Neuronal stem cell (in vitro differentiated cells): ENCODE data around the gene SORD.
"Not testable (repeated sequence)": the region's sequence is repeated elsewhere in the genome, so short reads cannot be mapped to it uniquely, and the experiment has no call there.

ENCODE experiments used
- DNase-seq: peaks from one replicate; pipeline ENCODE4 v3.0.0-alpha.2; 2013; ENCODE audit warnings: low spot score
- H2AFZ ChIP-seq: one replicate; pipeline ENCODE4 v1.6.1; 2013; ENCODE audit warnings: mild to moderate bottlenecking, low read length, inconsistent platforms
- H2AK5ac ChIP-seq: 2 replicates; pipeline ENCODE4 v1.6.1; 2013; ENCODE audit warnings: low read depth, mild to moderate bottlenecking, inconsistent platforms, low read length, moderate library complexity, mixed read lengths
- H2BK120ac ChIP-seq: 2 replicates; pipeline ENCODE4 v1.6.1; 2013; ENCODE audit warnings: low read depth, mild to moderate bottlenecking, inconsistent platforms, low read length, moderate library complexity, mixed read lengths
- H2BK12ac ChIP-seq: one replicate; pipeline ENCODE4 v1.6.1; 2013; ENCODE audit warnings: low read length, inconsistent platforms
- H2BK15ac ChIP-seq: 2 replicates; pipeline ENCODE4 v1.6.1; 2013; ENCODE audit warnings: mild to moderate bottlenecking, low read length, inconsistent platforms, mixed read lengths
- H2BK5ac ChIP-seq: one replicate; pipeline ENCODE4 v1.6.1; 2013; ENCODE audit warnings: inconsistent platforms, mild to moderate bottlenecking, low read length, moderate library complexity
- H3K14ac ChIP-seq: one replicate; pipeline ENCODE4 v1.6.1; 2013; ENCODE audit warnings: low read length, inconsistent platforms
- H3K18ac ChIP-seq: 2 replicates; pipeline ENCODE4 v1.6.1; 2013; ENCODE audit warnings: low read length, inconsistent platforms
- H3K23ac ChIP-seq: 2 replicates; pipeline ENCODE4 v1.6.1; 2013; ENCODE audit warnings: low read depth, mild to moderate bottlenecking, mixed read lengths, low read length, inconsistent platforms; ENCODE audit not compliant: poor library complexity
- H3K27ac ChIP-seq: replicated peaks from 3 replicates; pipeline ENCODE4 v1.5.1; 2013; ENCODE audit warnings: low read length, inconsistent platforms
- H3K27me3 ChIP-seq, 3 experiments: 2 replicates each; pipeline ENCODE4 v1.6.1; 2013; ENCODE audit warnings: low read length in 3 of 3, mild to moderate bottlenecking in 2 of 3, inconsistent platforms in 1 of 3, low read depth in 1 of 3, mixed read lengths in 1 of 3, moderate library complexity in 1 of 3; ENCODE audit not compliant: control insufficient read depth in 3 of 3, insufficient read depth in 3 of 3
- H3K36me3 ChIP-seq, 2 donors: replicated peaks in 1 of 2; 2 replicates each; pipeline ENCODE4 v1.6.1; 2013; ENCODE audit warnings: low read length in 2 of 2; ENCODE audit not compliant: control insufficient read depth in 2 of 2, insufficient read depth in 2 of 2
- H3K4ac ChIP-seq: 2 replicates; pipeline ENCODE4 v1.6.1; 2013; ENCODE audit warnings: inconsistent platforms, mild to moderate bottlenecking, low read length, moderate library complexity
- H3K4me1 ChIP-seq, 2 donors: 1 replicate in 1 of 2; 2 replicates in 1 of 2; pipeline ENCODE4 v1.6.1; 2013; ENCODE audit warnings: low read length in 2 of 2, low read depth in 1 of 2; ENCODE audit not compliant: control insufficient read depth in 2 of 2, insufficient read depth in 1 of 2
- H3K4me2 ChIP-seq: one replicate; pipeline ENCODE4 v1.6.1; 2013; ENCODE audit warnings: mild to moderate bottlenecking, low read length, inconsistent platforms; ENCODE audit not compliant: insufficient read depth, poor library complexity, severe bottlenecking
- H3K4me3 ChIP-seq, 2 donors: 2 replicates each; pipeline ENCODE4 v1.5.1; 2013; ENCODE audit warnings: low read length in 2 of 2, mild to moderate bottlenecking in 2 of 2, inconsistent platforms in 1 of 2, moderate library complexity in 1 of 2
- H3K79me1 ChIP-seq: one replicate; pipeline ENCODE4 v1.6.1; 2013; ENCODE audit warnings: low read depth, mild to moderate bottlenecking, inconsistent platforms, low read length, moderate library complexity
- H3K9ac ChIP-seq: one replicate; pipeline ENCODE4 v1.6.1; 2013; ENCODE audit warnings: mild to moderate bottlenecking, low read depth, low read length, inconsistent platforms; ENCODE audit not compliant: poor library complexity
- H3K9me3 ChIP-seq, 2 donors: replicated peaks in 1 of 2; 2 replicates each; pipeline versions ENCODE3 to v1.6.1; 2013; ENCODE audit warnings: low read length in 2 of 2, mild to moderate bottlenecking in 2 of 2, inconsistent platforms in 1 of 2, low read depth in 1 of 2, mixed read lengths in 1 of 2, moderate library complexity in 1 of 2; ENCODE audit not compliant: control insufficient read depth in 2 of 2, insufficient read depth in 1 of 2
- H4K8ac ChIP-seq: one replicate; pipeline ENCODE4 v1.6.1; 2013; ENCODE audit warnings: low read depth, mild to moderate bottlenecking, inconsistent platforms, low read length, moderate library complexity
- H4K91ac ChIP-seq: one replicate; pipeline ENCODE4 v1.6.1; 2013; ENCODE audit warnings: low read length, low read depth, mild to moderate bottlenecking, inconsistent platforms; ENCODE audit not compliant: poor library complexity
- WGBS, 2 donors: extraction: QIAGEN DNeasy Blood & Tissue Kit; methylation state at CpG; one replicate each; pipeline ENCODE4 v1.1.7; 2013; ENCODE audit warnings: missing lambda C conversion rate in 2 of 2, mixed read lengths in 1 of 2; ENCODE audit not compliant: insufficient read length in 2 of 2, insufficient replicate concordance in 1 of 2; ENCODE audit errors: extremely low coverage in 2 of 2; 5-methylcytosine and 5-hydroxymethylcytosine counted together

Gene SORD

DNA sequence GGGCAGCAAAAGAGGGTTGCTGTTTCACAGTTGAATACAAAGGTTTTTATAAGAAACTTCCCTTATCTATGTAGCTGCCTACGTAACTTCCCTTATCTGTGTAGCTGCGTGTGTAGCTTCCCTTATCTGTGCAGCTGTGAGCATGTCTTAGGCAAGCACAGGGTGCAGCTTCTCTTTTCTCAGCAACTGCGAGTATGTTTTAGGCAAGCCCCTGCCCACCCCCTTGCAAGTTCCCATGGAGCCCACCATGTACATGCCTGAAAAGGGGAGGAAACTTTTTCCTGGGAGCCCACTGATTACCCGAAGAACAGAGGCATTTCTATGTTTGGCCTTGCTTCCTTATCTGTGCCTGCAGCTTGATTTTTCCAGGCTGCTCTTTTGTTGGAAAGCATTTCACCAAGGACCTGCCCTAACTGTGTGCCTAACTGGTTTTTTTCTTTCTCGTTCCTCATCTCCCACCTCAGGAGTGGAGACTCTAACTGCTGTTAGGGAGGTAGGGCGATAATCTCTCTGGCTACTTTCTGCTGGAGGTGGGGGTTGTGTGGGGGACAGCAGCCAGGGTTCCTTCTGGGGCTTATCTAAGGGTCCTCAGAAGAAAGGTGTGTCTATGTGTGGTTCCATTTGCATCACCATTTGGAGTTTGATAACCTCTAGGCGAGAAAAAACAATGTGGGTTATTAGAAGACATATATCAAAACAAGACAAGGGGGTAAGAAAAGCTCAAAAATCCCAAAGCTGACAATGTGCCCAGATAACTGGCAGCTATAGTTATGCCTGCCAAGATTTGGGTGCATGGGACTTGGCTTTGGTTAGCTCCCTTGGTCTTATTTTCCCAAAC is 26.0 kb downstream of the SORD start:
- H2BK12ac ChIP-seq, result no peak overlapping the region
- H3K36me3 ChIP-seq, result peaks cover 13 to 57% of the 10 kb centered on the region in 2 donors
- no CpG with 5 or more reads among the region's 7 CpGs for WGBS, 2 donors

DNA sequence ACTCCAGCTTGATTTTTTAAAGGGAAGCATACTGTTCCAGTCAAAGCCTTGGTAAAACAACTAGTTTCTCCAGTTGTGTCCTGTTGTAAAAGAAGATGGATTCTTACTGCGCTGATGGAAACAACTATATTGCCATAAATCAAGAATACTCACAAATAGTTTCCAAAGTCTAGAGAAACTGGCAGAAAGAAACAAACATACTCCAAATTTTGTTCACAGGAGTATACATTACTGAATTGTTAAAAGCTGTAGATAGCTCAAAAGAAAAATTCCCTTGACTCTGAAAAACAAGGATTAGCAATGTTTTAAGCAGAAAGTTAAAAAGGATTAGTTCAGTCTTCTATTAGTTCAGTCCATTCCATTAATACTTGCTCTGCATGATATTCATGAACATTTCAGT is 27.6 kb downstream of the SORD start:
- Histone ChIP-seq H3K18ac (no peak overlapping the region), H2BK120ac (no peak overlapping the region), H4K8ac (no peak overlapping the region), H3K27me3 (no peaks in the 10 kb centered on the region), H3K14ac (no peak overlapping the region), H3K36me3 (peaks cover 13 to 52% of the 10 kb centered on the region in 2 donors), H3K27ac (no peak overlapping the region), H3K9ac (no peak overlapping the region), H2BK12ac (no peak overlapping the region), H3K9me3 (peaks cover 5 to 49% of the 10 kb centered on the region in 2 donors), H2AFZ (no peak overlapping the region), H4K91ac (no peak overlapping the region), H3K4ac (no peak overlapping the region), H3K4me2 (no peak overlapping the region), H2BK15ac (no peak overlapping the region), H3K79me1 (no peaks in the 10 kb centered on the region), H3K4me3 (no peak overlapping the region), H2BK5ac (no peak overlapping the region), H3K23ac (no peak overlapping the region), H3K4me1 (no peaks in the 10 kb centered on the region), H2AK5ac (no peak overlapping the region)
- WGBS, 2 donors, result no CpG with 5 or more reads among the region's 1 CpG
- DNase-seq, result no peak

More for the DNA sequence above, 26.0 kb downstream of the SORD start:
- Histone ChIP-seq H4K91ac (no peak overlapping the region), H3K27me3 (no peaks in the 10 kb centered on the region), H2AFZ (no peak overlapping the region), H3K4ac (no peak overlapping the region), H3K9me3 (peaks cover 5 to 49% of the 10 kb centered on the region in 2 donors), H3K4me2 (no peak overlapping the region), H3K23ac (no peak overlapping the region), H2BK15ac (no peak overlapping the region), H3K27ac (no peak overlapping the region), H3K4me1 (no peaks in the 10 kb centered on the region), H3K9ac (no peak overlapping the region), H3K14ac (no peak overlapping the region), H3K18ac (no peak overlapping the region), H3K79me1 (no peaks in the 10 kb centered on the region), H2AK5ac (no peak overlapping the region), H2BK5ac (no peak overlapping the region), H4K8ac (no peak overlapping the region), H3K4me3 (no peak overlapping the region), H2BK120ac (no peak overlapping the region)
- no peak for DNase-seq

DNA sequence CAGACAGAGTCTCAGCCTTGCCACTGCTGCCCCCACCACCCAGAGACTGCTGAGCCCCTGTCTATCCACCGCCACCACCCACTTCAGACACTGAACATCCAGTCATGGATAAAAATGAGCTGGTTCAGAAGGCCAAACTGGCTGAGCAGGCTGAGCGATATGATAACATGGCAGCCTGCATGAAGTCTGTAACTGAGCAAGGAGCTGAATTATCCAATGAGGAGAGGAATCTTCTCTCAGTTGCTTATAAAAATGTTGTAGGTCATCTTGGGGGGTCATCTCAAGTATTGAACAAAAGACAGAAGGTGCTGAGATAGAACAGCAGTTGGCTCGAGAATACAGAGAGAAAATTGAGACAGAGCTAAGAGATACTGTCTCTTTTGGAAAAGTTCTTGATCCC is 29.7 kb downstream of the SORD start:
- not testable (repeated sequence) for H3K18ac ChIP-seq
- no CpG with 5 or more reads among the region's 3 CpGs for WGBS, 2 donors
- H3K36me3 ChIP-seq, result peaks cover 11 to 45% of the 10 kb centered on the region in 2 donors

DNA sequence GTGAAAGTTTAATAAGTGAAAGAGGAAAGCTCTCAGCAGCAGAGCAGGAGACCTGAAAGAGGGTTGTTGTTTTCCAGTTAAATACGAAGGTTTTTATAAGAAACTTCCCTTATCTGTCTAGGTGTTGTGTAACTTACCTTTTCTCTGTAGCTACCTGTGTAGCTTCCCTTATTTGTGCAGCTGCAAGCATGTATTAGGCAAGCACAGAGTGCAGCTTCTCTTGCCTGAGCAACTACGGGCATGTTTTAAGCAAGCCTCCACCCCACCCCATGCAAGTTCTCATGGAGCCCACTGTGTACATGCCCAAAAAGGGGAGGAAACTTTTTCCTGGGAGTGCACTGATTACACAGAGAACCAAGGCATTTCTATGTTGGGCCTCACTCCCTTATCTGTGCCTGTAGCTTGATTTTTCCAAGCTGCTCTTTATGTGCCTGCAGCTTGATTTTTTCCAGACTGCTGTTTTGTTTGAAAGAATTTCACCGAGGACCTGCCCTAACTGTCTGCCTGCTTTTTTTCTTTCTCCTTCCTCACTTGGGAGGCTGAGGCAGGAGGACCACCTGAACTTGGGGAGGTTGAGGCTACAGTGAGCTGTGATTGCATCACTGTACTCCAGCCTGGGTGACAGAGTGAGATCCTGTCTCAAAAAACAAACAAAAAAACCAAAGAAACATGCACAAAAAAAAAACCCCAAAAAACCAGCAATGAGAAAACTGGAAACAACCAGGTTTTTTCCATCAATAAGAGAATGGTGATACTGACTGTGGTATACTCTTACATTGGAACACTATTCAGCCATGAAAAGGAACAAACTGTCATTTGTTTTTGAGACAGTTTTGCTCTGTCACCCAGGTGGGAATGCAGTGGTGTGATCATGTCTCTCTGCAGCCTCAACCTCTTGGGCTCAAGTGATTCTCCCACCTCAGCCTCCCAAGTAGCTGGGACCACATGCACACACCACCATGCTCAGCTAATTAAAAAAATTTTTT is 36.0 kb downstream of the SORD start:
- DNase-seq, H3K9me3 ChIP-seq, H3K36me3 ChIP-seq, H2AK5ac ChIP-seq, H2BK120ac ChIP-seq, H3K18ac ChIP-seq, H3K27me3 ChIP-seq, H4K91ac ChIP-seq, H3K4me1 ChIP-seq, H2BK12ac ChIP-seq, H4K8ac ChIP-seq, H2AFZ ChIP-seq, H3K27ac ChIP-seq, H3K23ac ChIP-seq, H3K4ac ChIP-seq, H3K14ac ChIP-seq, H3K9ac ChIP-seq, H3K79me1 ChIP-seq, H3K4me3 ChIP-seq, H2BK15ac ChIP-seq, H3K4me2 ChIP-seq, H2BK5ac ChIP-seq: not testable (repeated sequence)
- WGBS, 2 donors, result no CpG with 5 or more reads among the region's 3 CpGs

More for the DNA sequence above, 29.7 kb downstream of the SORD start:
- H2BK5ac ChIP-seq, H3K14ac ChIP-seq, H2BK15ac ChIP-seq, H2AFZ ChIP-seq, H3K27me3 ChIP-seq, H3K9ac ChIP-seq, H2BK120ac ChIP-seq, H2AK5ac ChIP-seq, H3K4ac ChIP-seq, H4K91ac ChIP-seq, H3K23ac ChIP-seq, H3K4me3 ChIP-seq, H3K4me2 ChIP-seq, H4K8ac ChIP-seq, H3K4me1 ChIP-seq, H3K79me1 ChIP-seq, H2BK12ac ChIP-seq, DNase-seq, H3K27ac ChIP-seq: not testable (repeated sequence)
- peaks cover 5 to 47% of the 10 kb centered on the region in 2 donors for H3K9me3 ChIP-seq
